SJSA1 (cell line): ENCODE data around the gene GRIN2C. TPM values are rescaled to one million over a fixed set of nuclear protein-coding genes. Genes with fewer than 3 reads are reported as not detected.

ENCODE experiments used
- DNase-seq, 2 experiments: peaks; one replicate each; pipeline ENCODE4 v3.0.0-alpha.2; 2015 to 2020; ENCODE audit warnings: low spot score in 2 of 2, low read depth in 1 of 2
- H3K27ac ChIP-seq: fragments of 250-450 bp; sonication (Bioruptor Pico); 2 replicates; pipeline ENCODE4 v1.5.1; 2020; ENCODE audit warnings: mild to moderate bottlenecking, moderate library complexity
- H3K27me3 ChIP-seq: fragments of 250-450 bp; sonication (Bioruptor Pico); replicated peaks from 2 replicates; pipeline ENCODE4 v1.5.1; 2020; ENCODE audit warnings: mild to moderate bottlenecking, moderate library complexity
- H3K36me3 ChIP-seq: fragments of 250-450 bp; sonication (Bioruptor Pico); 2 replicates; pipeline ENCODE4 v1.5.1; 2020; ENCODE audit warnings: mild to moderate bottlenecking
- H3K4me1 ChIP-seq: fragments of 250-450 bp; sonication (Bioruptor Pico); replicated peaks from 2 replicates; pipeline ENCODE4 v1.6.1; 2021; ENCODE audit warnings: mild to moderate bottlenecking
- H3K4me3 ChIP-seq: fragments of 250-450 bp; sonication (Bioruptor Pico); 2 replicates; pipeline ENCODE4 v1.5.1; 2020; ENCODE audit warnings: mild to moderate bottlenecking
- H3K9me3 ChIP-seq: fragments of 250-450 bp; sonication (Bioruptor Pico); replicated peaks from 2 replicates; pipeline ENCODE4 v1.5.1; 2020; ENCODE audit warnings: mild to moderate bottlenecking
- total RNA-seq: library from RNA; depleted of rRNA; stranded (reverse); fragments of >200 nt; shearing (Covaris generic); gene quantifications from 2 replicates; pipeline ENCODE4 v1.2.3, GENCODE V29; 2014

GRIN2C gene
- total RNA-seq, 1 experiment from 2014 or later = not detected

- DNase-seq = no peak
- no peaks in the 10 kb centered on the region for H3K9me3 ChIP-seq
- 0 out of 2 replicates have a peak, but pooled peaks cover 3% of the 10 kb centered on the region for H3K4me1 ChIP-seq
- peaks cover 47% of the 10 kb centered on the region for H3K36me3 ChIP-seq
- no peak overlapping the region for H3K4me3 ChIP-seq
- no peak overlapping the region for H3K27ac ChIP-seq
- H3K27me3 ChIP-seq = no peaks in the 10 kb centered on the region
These were observed 48.8 kb downstream of the GRIN2C start for GRCh38 chr17:74810699-74811485.

GRCh38 chr17:74808714-74809430 lies 50.8 kb downstream of the GRIN2C start:
- Histone ChIP-seq H3K27ac (no peak overlapping the region), H3K9me3 (no peaks in the 10 kb centered on the region), H3K4me3 (no peak overlapping the region), H3K4me1 (0 out of 2 replicates have a peak, but pooled peaks cover 3% of the 10 kb centered on the region), H3K27me3 (no peaks in the 10 kb centered on the region), H3K36me3 (peaks cover 46% of the 10 kb centered on the region)
- no peak for DNase-seq

DNA sequence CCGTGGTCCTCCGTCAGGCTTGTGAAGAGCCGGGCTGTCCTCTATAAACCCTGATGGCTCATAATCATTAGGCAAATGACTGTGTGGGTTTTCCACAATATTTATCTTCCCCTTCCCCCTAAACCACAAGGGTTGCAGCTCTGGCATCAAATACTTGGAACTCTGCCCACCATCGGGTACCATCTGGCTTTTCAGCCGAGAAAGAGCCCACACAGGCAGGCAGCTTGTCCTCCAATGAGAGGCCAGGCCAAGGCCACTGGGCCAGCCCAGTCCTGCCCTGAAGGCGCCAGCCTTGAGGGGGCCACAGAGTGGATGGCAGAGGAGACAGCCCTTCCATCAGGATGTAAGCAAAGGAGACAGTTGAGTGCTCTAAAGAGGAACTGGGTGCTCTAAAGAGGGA lies 51.8 kb downstream of the GRIN2C start:
- H3K27me3 ChIP-seq = no peaks in the 10 kb centered on the region
- no peak for DNase-seq
- 0 out of 2 replicates have a peak, but pooled peaks cover 3% of the 10 kb centered on the region for H3K4me1 ChIP-seq
- peaks cover 45% of the 10 kb centered on the region for H3K36me3 ChIP-seq
- no peak overlapping the region for H3K27ac ChIP-seq
- no peaks in the 10 kb centered on the region for H3K9me3 ChIP-seq
- no peak overlapping the region for H3K4me3 ChIP-seq

DNA sequence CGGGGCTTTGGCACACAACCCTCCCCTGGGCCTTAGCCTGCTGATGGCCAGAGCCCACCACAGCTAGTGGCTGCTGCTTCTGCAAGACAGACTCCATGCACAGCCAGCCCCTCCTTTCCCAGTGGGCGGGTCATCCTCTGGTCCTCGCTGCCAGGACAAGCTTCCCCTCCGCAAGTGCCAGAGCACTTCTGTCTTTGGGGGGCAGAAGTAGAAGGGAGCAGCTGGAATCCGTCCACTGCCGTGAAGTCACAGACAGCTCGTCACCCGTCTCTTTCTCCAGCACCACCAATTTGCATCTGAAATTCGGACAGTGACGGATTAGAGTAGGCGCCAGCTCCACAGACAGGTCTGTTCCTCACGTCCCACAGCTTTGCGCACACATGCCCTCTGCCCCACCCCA lies 52.2 kb downstream of the GRIN2C start:
- Histone ChIP-seq H3K36me3 (peaks cover 43% of the 10 kb centered on the region), H3K4me3 (no peak overlapping the region), H3K4me1 (0 out of 2 replicates have a peak, but pooled peaks cover 3% of the 10 kb centered on the region), H3K9me3 (no peaks in the 10 kb centered on the region), H3K27me3 (no peaks in the 10 kb centered on the region), H3K27ac (no peak overlapping the region)
- DNase-seq = no peak

DNA sequence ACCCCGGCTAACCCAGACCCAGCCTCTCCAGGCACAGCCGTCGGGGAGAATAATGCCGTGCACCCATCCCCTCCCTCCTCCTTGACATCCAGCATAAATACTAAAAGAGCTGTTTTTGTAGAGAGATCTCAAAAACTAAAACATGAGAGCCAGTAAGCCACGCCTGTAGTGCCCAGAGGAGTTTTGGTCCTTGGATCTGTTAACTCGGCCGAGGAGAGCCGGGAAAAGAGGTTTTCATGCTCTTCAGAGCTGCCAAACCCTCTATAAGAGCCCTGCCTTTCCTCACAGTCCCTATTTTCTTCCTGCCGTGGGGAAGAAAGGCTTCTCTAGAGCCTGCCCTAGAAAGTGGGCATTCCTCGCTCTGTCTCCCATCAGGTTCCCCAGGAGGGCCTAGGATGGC lies 53.4 kb downstream of the GRIN2C start:
- H3K4me3 ChIP-seq = no peak overlapping the region
- no peaks in the 10 kb centered on the region for H3K27me3 ChIP-seq
- H3K36me3 ChIP-seq = peaks cover 54% of the 10 kb centered on the region
- 0 out of 2 replicates have a peak, but pooled peaks cover 2% of the 10 kb centered on the region for H3K4me1 ChIP-seq
- H3K27ac ChIP-seq = no peak overlapping the region
- no peaks in the 10 kb centered on the region for H3K9me3 ChIP-seq
- DNase-seq = no peak

- DNase-seq = no peak
- no peak overlapping the region for H3K4me3 ChIP-seq
- no peaks in the 10 kb centered on the region for H3K9me3 ChIP-seq
- no peaks in the 10 kb centered on the region for H3K4me1 ChIP-seq
- no peak overlapping the region for H3K27ac ChIP-seq
- no peaks in the 10 kb centered on the region for H3K27me3 ChIP-seq
- H3K36me3 ChIP-seq = peaks cover 60% of the 10 kb centered on the region
These were observed 54.1 kb downstream of the GRIN2C start for GRCh38 chr17:74805591-74805991.

DNA sequence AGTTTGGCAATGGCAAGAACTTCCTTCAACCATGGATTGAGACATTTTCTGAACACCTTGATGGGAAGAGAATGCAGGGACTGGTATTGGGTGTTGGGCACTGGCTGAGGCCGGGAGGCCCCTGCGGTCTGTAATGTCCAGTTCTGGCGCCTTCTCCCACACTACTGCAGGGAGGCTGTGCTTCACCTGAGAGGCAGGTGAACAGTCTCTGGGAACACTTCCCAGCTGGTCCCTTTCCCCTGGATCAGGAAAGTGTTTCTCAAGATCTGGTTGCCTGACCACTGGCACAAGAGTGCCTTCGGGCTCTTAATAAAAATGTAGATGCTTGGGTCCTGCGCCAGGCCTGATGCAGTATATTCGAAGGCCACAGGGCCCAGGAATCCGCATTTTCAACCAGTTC lies 55.0 kb downstream of the GRIN2C start:
- Histone ChIP-seq H3K27ac (no peak overlapping the region), H3K27me3 (no peaks in the 10 kb centered on the region), H3K9me3 (no peaks in the 10 kb centered on the region)

GRCh38 chr17:74803971-74804370 lies 55.7 kb downstream of the GRIN2C start:
- Histone ChIP-seq H3K27me3 (no peaks in the 10 kb centered on the region), H3K4me1 (no peaks in the 10 kb centered on the region), H3K36me3 (peaks cover 74% of the 10 kb centered on the region), H3K4me3 (no peak overlapping the region), H3K27ac (no peak overlapping the region), H3K9me3 (no peaks in the 10 kb centered on the region)
- DNase-seq = no peak

More for the DNA sequence above, 55.0 kb downstream of the GRIN2C start:
- Histone ChIP-seq H3K36me3 (peaks cover 69% of the 10 kb centered on the region), H3K4me1 (no peaks in the 10 kb centered on the region), H3K4me3 (no peak overlapping the region)
- DNase-seq = no peak

DNA sequence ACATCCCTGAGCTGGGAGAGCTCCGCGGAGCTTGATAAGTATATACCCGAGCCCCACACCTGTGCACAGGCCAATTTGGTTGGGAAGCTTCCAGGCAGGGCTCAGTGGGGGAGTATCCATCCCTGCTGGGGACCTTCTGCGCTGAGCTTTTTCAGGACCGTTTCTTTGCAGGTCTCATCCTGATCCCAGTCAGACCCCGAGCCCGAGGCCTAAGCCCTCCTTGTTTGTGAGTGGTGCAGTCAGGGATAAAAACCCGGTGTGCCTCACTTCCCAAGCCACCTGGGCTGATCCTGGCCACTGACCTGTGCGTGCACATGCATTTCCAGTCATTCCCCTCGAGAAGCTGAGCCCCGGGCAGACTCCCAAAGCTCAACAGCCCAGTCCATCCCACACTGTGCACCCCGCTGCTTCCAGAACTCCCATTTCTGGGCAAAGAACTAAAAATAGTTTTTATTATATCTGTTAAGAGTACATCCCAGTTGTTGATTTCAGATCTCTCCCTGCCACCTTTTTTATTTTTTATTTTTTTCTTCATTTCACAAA lies 56.2 kb downstream of the GRIN2C start:
- Histone ChIP-seq H3K4me3 (no peak overlapping the region), H3K27me3 (no peaks in the 10 kb centered on the region), H3K9me3 (no peaks in the 10 kb centered on the region), H3K36me3 (peaks cover 76% of the 10 kb centered on the region), H3K4me1 (no peaks in the 10 kb centered on the region), H3K27ac (no peak overlapping the region)
- no peak for DNase-seq

- Histone ChIP-seq H3K9me3 (no peaks in the 10 kb centered on the region), H3K36me3 (peaks cover 79% of the 10 kb centered on the region), H3K27me3 (no peaks in the 10 kb centered on the region), H3K4me1 (no peaks in the 10 kb centered on the region), H3K4me3 (no peak overlapping the region), H3K27ac (no peak overlapping the region)
- no peak for DNase-seq
These were observed 57.8 kb downstream of the GRIN2C start for GRCh38 chr17:74801896-74802295.

DNA sequence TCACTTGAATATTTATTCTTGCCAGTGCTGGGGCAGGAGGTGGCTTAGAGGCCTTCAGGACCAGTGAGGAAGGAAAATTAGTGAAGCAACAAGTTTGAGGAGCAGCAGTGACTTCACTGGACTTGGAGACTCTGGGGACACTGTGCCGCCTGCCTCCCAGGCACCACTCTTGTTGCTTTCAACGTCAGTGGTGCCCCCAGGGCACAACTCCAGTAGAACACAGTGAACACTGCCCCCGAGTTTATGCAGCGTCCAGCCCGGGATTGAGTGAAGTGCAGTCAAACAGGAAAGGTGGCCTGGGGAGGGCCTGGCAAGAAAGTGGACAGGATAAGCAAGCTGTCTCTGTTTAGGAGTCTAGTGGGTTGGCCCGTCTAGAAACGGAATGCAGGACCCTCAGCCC lies 59.2 kb downstream of the GRIN2C start:
- H3K4me3 ChIP-seq = no peak overlapping the region
- H3K9me3 ChIP-seq = no peaks in the 10 kb centered on the region
- peaks cover 86% of the 10 kb centered on the region for H3K36me3 ChIP-seq
- no peak overlapping the region for H3K27ac ChIP-seq
- no peaks in the 10 kb centered on the region for H3K4me1 ChIP-seq
- H3K27me3 ChIP-seq = no peaks in the 10 kb centered on the region
- no peak for DNase-seq

DNA sequence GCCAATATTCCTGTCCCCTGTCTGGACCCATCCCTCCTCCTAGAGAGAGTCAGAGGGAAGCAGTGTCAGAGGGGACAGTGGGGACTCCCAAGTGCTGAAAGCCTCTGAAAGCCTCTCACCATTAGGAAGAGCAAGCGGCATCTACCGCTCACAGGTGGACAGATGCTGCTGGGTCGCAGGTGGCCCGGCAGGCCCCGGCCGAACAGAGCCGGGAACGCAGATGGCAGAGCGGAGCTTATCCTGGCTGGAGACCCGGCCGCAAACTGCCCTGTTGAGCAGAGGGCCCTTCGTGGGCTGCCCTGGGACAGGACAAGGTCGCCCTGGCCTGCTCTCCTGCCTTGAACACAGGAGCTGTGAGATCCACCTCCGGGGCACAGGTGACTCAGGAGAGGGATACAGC lies 60.6 kb downstream of the GRIN2C start:
- H3K4me3 ChIP-seq = no peak overlapping the region
- no peak for DNase-seq
- no peaks in the 10 kb centered on the region for H3K9me3 ChIP-seq
- H3K27ac ChIP-seq = no peak overlapping the region
- peaks cover 87% of the 10 kb centered on the region for H3K36me3 ChIP-seq
- H3K27me3 ChIP-seq = no peaks in the 10 kb centered on the region
- no peaks in the 10 kb centered on the region for H3K4me1 ChIP-seq

DNA sequence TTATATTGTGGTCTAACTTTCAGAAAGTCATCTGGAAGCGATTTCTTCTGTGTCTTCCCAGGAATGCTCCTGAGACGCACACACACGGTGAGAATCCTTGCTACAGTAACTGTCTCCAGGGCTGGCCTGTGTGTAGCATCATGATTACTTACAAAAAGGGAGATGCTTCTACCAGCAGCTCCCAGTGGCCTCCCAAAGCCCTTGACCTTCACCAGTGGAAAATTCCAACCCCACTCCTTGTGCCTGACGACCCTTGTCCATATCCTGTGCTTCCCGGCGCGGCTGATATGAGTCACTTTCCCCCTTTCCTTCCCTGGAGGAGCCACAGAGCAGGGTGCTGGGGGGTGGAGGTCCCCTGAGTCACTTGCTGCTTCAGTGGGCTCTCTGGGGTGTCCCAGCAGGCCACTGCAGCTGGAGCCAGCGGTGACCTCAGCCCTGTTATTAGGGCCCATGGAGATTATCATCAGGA lies 61.4 kb downstream of the GRIN2C start:
- H3K9me3 ChIP-seq = no peaks in the 10 kb centered on the region
- no peaks in the 10 kb centered on the region for H3K27me3 ChIP-seq
- no peaks in the 10 kb centered on the region for H3K4me1 ChIP-seq
- H3K27ac ChIP-seq = no peak overlapping the region
- H3K4me3 ChIP-seq = no peak overlapping the region
- peaks cover 87% of the 10 kb centered on the region for H3K36me3 ChIP-seq
- DNase-seq = no peak

GRCh38 chr17:74797824-74798223 lies 61.9 kb downstream of the GRIN2C start:
- H3K4me1 ChIP-seq = no peaks in the 10 kb centered on the region
- no peaks in the 10 kb centered on the region for H3K9me3 ChIP-seq
- DNase-seq = no peak
- peaks cover 87% of the 10 kb centered on the region for H3K36me3 ChIP-seq
- no peak overlapping the region for H3K27ac ChIP-seq
- H3K27me3 ChIP-seq = no peaks in the 10 kb centered on the region
- H3K4me3 ChIP-seq = no peak overlapping the region
